Peyer's patch (tissue), 4 donors: ENCODE data around the gene SSBP1. TPM values are rescaled to one million over a fixed set of nuclear protein-coding genes. Genes with fewer than 3 reads are reported as not detected.
A peak's percentile ranks its signal among the peaks of the same experiment; 100 is the strongest.

Experiments used
- DNase-seq, 3 donors: peaks; one replicate each; pipeline ENCODE4 v3.0.0-alpha.2; 2017 to 2019
- H3K27ac ChIP-seq, 4 donors: fragments of 200-600 bp; sonication (generic); one replicate each; pipeline ENCODE4 v1.5.1; 2016 to 2019
- H3K27me3 ChIP-seq, 2 donors: fragments of 200-600 bp; sonication (generic); one replicate each; pipeline ENCODE4 v1.5.1; 2019
- H3K36me3 ChIP-seq, 3 donors: fragments of 200-600 bp; sonication (generic); one replicate each; pipeline ENCODE4 v1.5.1; 2016 to 2019
- H3K4me1 ChIP-seq, 4 donors: fragments of 200-600 bp; sonication (generic); one replicate each; pipeline ENCODE4 v1.5.1; 2016 to 2019
- H3K4me3 ChIP-seq, 4 donors: fragments of 200-600 bp; sonication (generic); 1 replicate in 3 of 4; 2 replicates in 1 of 4; pipeline ENCODE4 v1.5.1; 2016 to 2019; ENCODE audit warnings: mild to moderate bottlenecking in 1 of 4
- H3K9me3 ChIP-seq, 4 donors: fragments of 200-600 bp; sonication (generic); one replicate each; pipeline ENCODE4 v1.5.1; 2016 to 2019; ENCODE audit warnings: mild to moderate bottlenecking in 1 of 4
- POLR2A ChIP-seq, 2 donors: fragments of 450-650 bp; IDR thresholded peaks; one replicate each; pipeline ENCODE4 v1.5.1; 2017; ENCODE audit warnings: antibody characterized with exemption in 2 of 2, mild to moderate bottlenecking in 2 of 2, moderate library complexity in 2 of 2
- total RNA-seq, 4 donors: library from RNA; depleted of rRNA; stranded (reverse); fragments of >200 nt; gene quantifications; one replicate each; pipeline ENCODE4 v1.1.0, GENCODE V29; 2016
- TF ChIP-seq, protein P1 (sequence below), 6 experiments: fragments of 450-650 bp in 4 of 6; fragments of 200-600 bp in 2 of 6; sonication (generic) in 1 of 6; IDR thresholded peaks; one replicate each; pipeline ENCODE4 v1.5.1; 2017 to 2019; ENCODE audit warnings: antibody characterized with exemption in 6 of 6, mild to moderate bottlenecking in 3 of 6, moderate library complexity in 1 of 6

Gene SSBP1
- total RNA-seq, 4 donors from 2014 or later, result 54.4 to 106 (median 67.7) TPM

- Histone ChIP-seq H3K27ac (no peak overlapping the region), H3K9me3 (no peaks in the 10 kb centered on the region), H3K4me3 (no peak overlapping the region), H3K4me1 (peaks cover 0 to 26% (median 3%) of the 10 kb centered on the region in 4 donors), H3K36me3 (no peaks in the 10 kb centered on the region), H3K27me3 (no peaks in the 10 kb centered on the region)
- DNase-seq, result peak in 2 of 3 donors; percentile 61 to 66
- TF ChIP-seq, protein P1, sequence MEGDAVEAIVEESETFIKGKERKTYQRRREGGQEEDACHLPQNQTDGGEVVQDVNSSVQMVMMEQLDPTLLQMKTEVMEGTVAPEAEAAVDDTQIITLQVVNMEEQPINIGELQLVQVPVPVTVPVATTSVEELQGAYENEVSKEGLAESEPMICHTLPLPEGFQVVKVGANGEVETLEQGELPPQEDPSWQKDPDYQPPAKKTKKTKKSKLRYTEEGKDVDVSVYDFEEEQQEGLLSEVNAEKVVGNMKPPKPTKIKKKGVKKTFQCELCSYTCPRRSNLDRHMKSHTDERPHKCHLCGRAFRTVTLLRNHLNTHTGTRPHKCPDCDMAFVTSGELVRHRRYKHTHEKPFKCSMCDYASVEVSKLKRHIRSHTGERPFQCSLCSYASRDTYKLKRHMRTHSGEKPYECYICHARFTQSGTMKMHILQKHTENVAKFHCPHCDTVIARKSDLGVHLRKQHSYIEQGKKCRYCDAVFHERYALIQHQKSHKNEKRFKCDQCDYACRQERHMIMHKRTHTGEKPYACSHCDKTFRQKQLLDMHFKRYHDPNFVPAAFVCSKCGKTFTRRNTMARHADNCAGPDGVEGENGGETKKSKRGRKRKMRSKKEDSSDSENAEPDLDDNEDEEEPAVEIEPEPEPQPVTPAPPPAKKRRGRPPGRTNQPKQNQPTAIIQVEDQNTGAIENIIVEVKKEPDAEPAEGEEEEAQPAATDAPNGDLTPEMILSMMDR (IDR thresholded peaks at IDR 0.05), result no peak
These were observed 42.3 kb upstream of the SSBP1 start for GRCh38 chr7:141695803-141696289.

DNA sequence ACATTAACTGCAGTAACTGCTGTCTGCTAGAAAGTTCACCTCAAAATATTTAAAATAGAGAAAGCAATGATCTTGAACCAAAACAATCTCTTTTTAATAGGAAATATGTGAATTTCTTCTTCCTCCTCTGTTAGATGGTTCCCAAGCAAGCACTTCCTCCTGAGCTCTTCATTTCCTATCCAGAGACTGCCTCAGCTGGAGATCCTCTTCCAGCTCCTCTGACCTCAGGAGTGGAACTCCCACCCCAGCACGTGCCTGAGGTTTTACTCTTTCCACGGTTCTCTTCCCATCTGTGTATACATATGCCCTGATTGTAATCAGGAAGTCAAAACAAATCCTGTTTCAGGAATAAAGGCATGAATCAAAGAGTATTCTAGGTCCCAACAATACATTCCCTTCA is 41.8 kb upstream of the SSBP1 start:
- peaks cover 0 to 29% (median 4%) of the 10 kb centered on the region in 4 donors for H3K4me1 ChIP-seq
- no peaks in the 10 kb centered on the region for H3K36me3 ChIP-seq
- H3K9me3 ChIP-seq, result no peaks in the 10 kb centered on the region
- DNase-seq, result no peak
- H3K4me3 ChIP-seq, result no peak overlapping the region
- H3K27me3 ChIP-seq, result no peaks in the 10 kb centered on the region
- no peak overlapping the region for H3K27ac ChIP-seq
- TF ChIP-seq, protein P1 (IDR thresholded peaks at IDR 0.05), result no peak
- no peak for TF ChIP-seq POLR2A (IDR thresholded peaks at IDR 0.05)

- Histone ChIP-seq H3K9me3 (no peaks in the 10 kb centered on the region), H3K27ac (no peak overlapping the region), H3K36me3 (no peaks in the 10 kb centered on the region), H3K27me3 (no peaks in the 10 kb centered on the region), H3K4me1 (peaks cover 0 to 29% (median 4%) of the 10 kb centered on the region in 4 donors), H3K4me3 (no peak overlapping the region)
- no peak for DNase-seq
- TF ChIP-seq, protein P1 (IDR thresholded peaks at IDR 0.05), result no peak
- no peak for TF ChIP-seq POLR2A (IDR thresholded peaks at IDR 0.05)
These were observed 40.8 kb upstream of the SSBP1 start for GRCh38 chr7:141697211-141697871.

DNA sequence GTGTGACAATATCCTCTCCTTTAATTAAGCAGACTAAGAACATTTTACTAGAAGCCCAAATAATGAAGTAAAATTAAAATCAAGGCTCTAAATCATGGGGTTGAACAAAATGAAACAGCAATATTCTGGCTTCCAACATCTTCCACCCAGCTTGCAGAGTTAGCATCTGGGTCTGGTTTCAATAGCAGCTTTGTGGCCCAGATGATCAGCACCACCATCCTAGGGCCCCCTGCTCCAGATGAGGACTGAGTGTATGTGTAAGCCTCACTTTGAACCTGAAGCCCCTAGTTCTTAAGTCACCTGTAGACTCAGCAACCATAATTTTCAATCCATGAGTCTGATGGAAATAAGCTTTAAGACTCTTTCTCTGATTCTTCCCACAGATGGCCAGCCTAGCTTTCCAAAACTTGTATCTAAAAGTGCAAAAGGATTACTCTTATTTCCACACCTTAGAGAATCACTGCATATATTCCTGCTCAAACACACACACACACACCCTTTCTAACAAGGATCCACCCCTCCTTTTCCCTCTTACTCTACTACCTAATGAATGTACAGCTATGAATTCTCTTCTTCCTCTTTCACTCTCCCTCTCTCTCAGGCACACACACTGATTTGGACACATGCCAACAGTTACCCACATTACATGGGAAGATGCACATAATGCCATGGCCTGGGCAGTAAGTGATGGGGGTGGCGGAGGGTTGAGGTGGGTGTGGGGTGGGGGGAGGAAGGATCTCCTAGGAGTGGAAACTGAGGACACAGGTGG is 39.7 kb upstream of the SSBP1 start:
- no peak overlapping the region for H3K4me3 ChIP-seq
- no peak overlapping the region for H3K27ac ChIP-seq
- H3K4me1 ChIP-seq, result peaks cover 0 to 39% (median 4%) of the 10 kb centered on the region in 4 donors
- no peaks in the 10 kb centered on the region for H3K36me3 ChIP-seq
- H3K9me3 ChIP-seq, result no peaks in the 10 kb centered on the region
- TF ChIP-seq, protein P1 (IDR thresholded peaks at IDR 0.05), result no peak
- TF ChIP-seq POLR2A (IDR thresholded peaks at IDR 0.05), result no peak
- no peaks in the 10 kb centered on the region for H3K27me3 ChIP-seq
- peak in 1 of 3 donors; percentile 21 for DNase-seq

DNA sequence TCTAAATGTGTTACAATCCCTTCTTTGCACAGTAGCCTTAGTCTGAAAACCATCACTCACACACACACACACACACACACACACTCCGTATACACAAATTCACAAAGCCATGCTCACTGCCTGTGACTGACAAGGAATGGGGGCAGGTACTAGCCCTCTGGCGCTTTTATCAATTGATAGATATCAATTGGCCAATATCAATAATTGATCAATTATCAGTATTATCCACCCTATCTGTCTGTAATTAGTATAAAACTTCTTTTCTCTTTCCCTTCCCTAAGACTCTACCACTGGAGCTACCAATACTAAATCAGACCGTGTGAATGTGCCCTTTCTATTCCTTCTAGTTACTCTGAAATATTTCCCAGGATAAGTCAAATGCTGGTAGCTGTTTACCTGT is 38.3 kb upstream of the SSBP1 start:
- Histone ChIP-seq H3K4me1 (peaks cover 0 to 39% (median 4%) of the 10 kb centered on the region in 4 donors), H3K27me3 (no peaks in the 10 kb centered on the region), H3K4me3 (peak overlapping the region in 1 of 4 donors; percentile 14), H3K27ac (no peak overlapping the region), H3K9me3 (no peaks in the 10 kb centered on the region), H3K36me3 (no peaks in the 10 kb centered on the region)
- no peak for TF ChIP-seq POLR2A (IDR thresholded peaks at IDR 0.05)
- TF ChIP-seq, protein P1 (IDR thresholded peaks at IDR 0.05), result no peak
- no peak for DNase-seq
